Common myeloid progenitor, CD34-positive (primary cell): ENCODE data around the gene MILR1.

Experiments used
- CTCF ChIA-PET: fragments of 350-600 bp; sonication (Branson Sonifier 250); formaldehyde crosslinking; loops from one replicate; lab custom pipeline; 2021; ENCODE audit warnings: antibody characterized with exemption; lab: Charles Lee
- POLR2A ChIA-PET: fragments of 350-600 bp; sonication (Branson Sonifier 250); formaldehyde crosslinking; loops from one replicate; lab custom pipeline; 2021; ENCODE audit warnings: antibody characterized with exemption; lab: Charles Lee
- DNase-seq, 3 donors: peaks; one replicate each; pipeline versions ENCODE4 v3.0.0 to v3.0.0-alpha.2; 2013
- H3K27ac ChIP-seq, 2 experiments: 1 replicate in 1 of 2; 2 replicates in 1 of 2; pipeline ENCODE4 v1.7.0; 2013; ENCODE audit warnings: inconsistent platforms in 2 of 2, low read length in 2 of 2, mild to moderate bottlenecking in 2 of 2, low read depth in 1 of 2, moderate library complexity in 1 of 2; ENCODE audit not compliant: severe bottlenecking in 2 of 2, insufficient read depth in 1 of 2, poor library complexity in 1 of 2
- H3K27me3 ChIP-seq, 5 experiments: replicated peaks in 2 of 5; 1 replicate in 3 of 5; 2 replicates in 2 of 5; pipeline versions ENCODE4 v1.6.1 to v1.7.0; 2013; ENCODE audit warnings: low read length in 4 of 5, mild to moderate bottlenecking in 2 of 5, moderate library complexity in 2 of 5, inconsistent platforms in 1 of 5; ENCODE audit not compliant: insufficient read depth in 5 of 5, control insufficient read depth in 4 of 5
- H3K36me3 ChIP-seq, 4 experiments: 1 replicate in 2 of 4; 2 replicates in 2 of 4; pipeline versions ENCODE4 v1.6.1 to v1.7.0; 2013; ENCODE audit warnings: low read length in 3 of 4, control low read depth in 1 of 4, mild to moderate bottlenecking in 1 of 4; ENCODE audit not compliant: control insufficient read depth in 4 of 4, insufficient read depth in 4 of 4
- H3K4me1 ChIP-seq, 4 experiments: 1 replicate in 3 of 4; 2 replicates in 1 of 4; pipeline versions ENCODE4 v1.6.1 to v1.7.1; 2013; ENCODE audit warnings: low read length in 3 of 4, mild to moderate bottlenecking in 3 of 4, control low read depth in 1 of 4, inconsistent platforms in 1 of 4, moderate library complexity in 1 of 4; ENCODE audit not compliant: control insufficient read depth in 4 of 4, insufficient read depth in 4 of 4; ENCODE audit errors: control extremely low read depth in 1 of 4
- H3K4me3 ChIP-seq, 7 experiments: 1 replicate in 4 of 7; 2 replicates in 3 of 7; pipeline versions ENCODE4 v1.5.1 to v1.7.0; 2013; ENCODE audit warnings: mild to moderate bottlenecking in 7 of 7, low read length in 6 of 7, moderate library complexity in 6 of 7, inconsistent platforms in 2 of 7, low read depth in 2 of 7, control low read depth in 1 of 7; ENCODE audit not compliant: insufficient read depth in 4 of 7, control insufficient read depth in 1 of 7; ENCODE audit errors: extremely low read depth in 1 of 7
- H3K9me3 ChIP-seq, 5 experiments: 1 replicate in 4 of 5; 2 replicates in 1 of 5; pipeline versions ENCODE4 v1.6.1 to v1.7.1; 2013; ENCODE audit warnings: low read length in 4 of 5, mild to moderate bottlenecking in 2 of 5, inconsistent platforms in 1 of 5, low read depth in 1 of 5, moderate library complexity in 1 of 5; ENCODE audit not compliant: control insufficient read depth in 4 of 5, insufficient read depth in 2 of 5; ENCODE audit errors: control extremely low read depth in 1 of 5
- WGBS: methylation state at CpG from one replicate; pipeline ENCODE4 v1.1.5; 2013; ENCODE audit not compliant: insufficient coverage; 5-methylcytosine and 5-hydroxymethylcytosine counted together

Gene MILR1

DNA sequence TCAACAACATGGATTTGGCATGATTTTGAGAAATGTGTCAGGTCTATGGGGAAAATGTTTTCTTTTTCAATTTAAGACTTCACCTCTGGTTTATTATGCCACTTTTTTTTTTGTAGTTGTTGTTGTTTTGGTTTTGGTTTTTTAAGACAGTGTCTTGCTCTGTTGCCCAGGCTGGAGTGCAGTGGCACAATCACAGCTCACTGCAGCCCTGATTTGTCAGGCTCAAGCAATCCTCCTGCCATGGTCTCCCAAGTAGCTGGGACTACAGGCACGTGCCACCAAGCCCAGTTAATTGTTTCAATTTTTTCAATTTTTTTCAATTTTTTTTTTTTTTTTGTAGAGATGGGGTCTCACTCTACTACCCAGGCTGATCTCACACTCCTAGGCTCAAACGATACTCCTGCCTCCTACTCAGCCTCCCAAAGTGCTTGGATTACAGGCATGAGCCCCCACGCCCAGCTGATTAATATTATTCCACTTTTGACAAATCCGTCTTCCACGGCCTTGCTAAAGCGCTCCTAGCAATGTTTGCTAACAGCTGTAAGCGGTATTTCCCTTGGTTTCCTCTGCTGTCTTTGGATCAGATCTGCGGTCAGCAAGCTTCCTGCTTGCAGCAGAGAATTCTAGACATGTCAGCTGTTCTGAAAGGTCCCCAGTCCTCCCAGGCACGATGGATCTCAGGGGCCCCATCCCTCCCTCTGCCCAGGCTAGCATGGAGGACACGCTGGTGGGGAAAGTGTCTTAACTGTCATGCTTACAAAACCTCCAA, 7.0 kb upstream of the MILR1 start:
- H3K4me1 ChIP-seq, result peaks cover 16 to 36% (median 30%) of the 10 kb centered on the region in 4 experiments
- peaks cover 0 to 30% (median 21%) of the 10 kb centered on the region in 5 experiments for H3K9me3 ChIP-seq
- ChIA-PET POLR2A (interaction anchor here (0.7 to 0.8 kb wide), 4 partner anchors 11 to 57 kb away, joined by 3 to 5 read pairs (median 4); no protein-coding TSS in a partner anchor), CTCF (interaction anchor here (1.0 to 1.4 kb wide), 5 partner anchors 14 to 125 kb away, joined by 3 to 4 read pairs (median 4); no protein-coding TSS in a partner anchor)
- H3K36me3 ChIP-seq, result no peaks in the 10 kb centered on the region
- WGBS, result 0% methylated on average over 7 of the region's 10 CpGs
- DNase-seq, result peak; percentile 84 to 95 (median 92)
- peak overlapping the region in 1 of 2 experiments; percentile 72 for H3K27ac ChIP-seq
- no peaks in the 10 kb centered on the region for H3K27me3 ChIP-seq
- peak overlapping the region in 4 of 7 experiments; percentile 25 to 55 (median 50) for H3K4me3 ChIP-seq

DNA sequence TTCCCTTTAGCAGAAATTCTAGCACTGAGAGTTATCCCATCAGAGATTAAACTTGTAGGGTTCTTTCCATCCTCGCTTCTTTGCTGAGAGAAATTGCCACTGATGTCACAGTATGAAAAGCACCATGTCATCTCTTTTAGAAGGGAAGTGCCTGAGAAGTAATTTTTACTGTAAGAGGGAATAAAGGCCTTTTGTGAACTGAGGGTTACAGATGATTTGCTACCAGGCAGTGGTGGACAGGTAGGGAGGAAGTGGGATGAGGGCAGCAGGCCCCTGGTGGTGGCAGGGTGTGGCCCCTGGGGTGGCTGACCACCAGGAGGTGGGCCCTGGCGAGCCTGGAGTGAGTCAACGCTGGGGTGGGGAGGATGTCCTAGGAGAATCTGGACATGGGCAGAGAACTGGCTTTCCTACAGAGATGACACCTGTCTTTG, 6.4 kb upstream of the MILR1 start:
- Histone ChIP-seq H3K4me3 (peak overlapping the region in 3 of 7 experiments; percentile 49 to 55 (median 50)), H3K27me3 (no peaks in the 10 kb centered on the region), H3K36me3 (no peaks in the 10 kb centered on the region), H3K9me3 (peaks cover 0 to 24% (median 15%) of the 10 kb centered on the region in 5 experiments), H3K27ac (peak overlapping the region in 1 of 2 experiments; percentile 72), H3K4me1 (peaks cover 16 to 41% (median 33%) of the 10 kb centered on the region in 4 experiments)
- WGBS, result 10% methylated on average over 3 of the region's 3 CpGs
- CTCF ChIA-PET, result interaction anchor here (1.0 to 1.5 kb wide), 6 partner anchors 13 to 126 kb away, joined by 3 to 4 read pairs (median 4); no protein-coding TSS in a partner anchor
- DNase-seq, result peak; percentile 62 to 91 (median 87)
- POLR2A ChIA-PET, result interaction anchor here (0.7 kb wide), 1 partner anchor 25 kb away, joined by 3 read pairs; no protein-coding TSS in a partner anchor

DNA sequence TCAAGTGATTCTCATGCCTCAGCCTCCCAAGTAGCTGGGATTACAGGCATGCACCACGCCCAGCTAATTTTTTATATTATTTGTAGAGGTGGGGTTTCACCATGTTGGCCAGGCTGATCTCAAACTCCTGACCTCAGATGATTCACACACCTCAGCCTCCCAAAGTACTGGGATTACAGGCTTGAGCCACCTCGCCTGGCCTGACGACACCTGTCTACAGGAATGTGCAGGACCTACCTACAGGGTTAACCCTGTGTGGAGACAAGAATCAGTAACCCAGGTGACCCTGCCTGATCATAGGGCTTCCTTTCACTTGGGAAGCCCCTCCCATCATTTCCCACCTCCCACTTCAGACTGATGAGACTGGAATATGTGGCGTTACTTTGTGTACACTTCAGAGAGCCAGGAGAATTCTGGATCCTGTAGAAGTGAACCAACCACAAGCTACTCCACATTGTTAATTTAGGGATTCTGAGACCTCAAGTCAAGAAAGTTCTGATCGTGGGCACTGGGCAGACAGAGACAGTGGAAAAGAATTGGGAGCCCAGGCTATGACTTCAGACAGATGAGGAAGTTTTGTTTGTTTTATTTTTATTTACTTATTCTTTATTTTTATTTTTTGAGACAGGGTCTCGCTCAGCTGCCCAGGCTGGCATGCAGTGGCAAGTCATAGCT, 5.7 kb upstream of the MILR1 start:
- ChIA-PET CTCF (interaction anchor here (0.6 to 1.5 kb wide), 3 partner anchors 21 to 23 kb away, joined by 3 to 4 read pairs (median 4); no protein-coding TSS in a partner anchor), POLR2A (no interaction called here)
- Histone ChIP-seq H3K36me3 (no peaks in the 10 kb centered on the region), H3K9me3 (peaks cover 0 to 18% (median 8%) of the 10 kb centered on the region in 5 experiments), H3K27ac (peak overlapping the region in 1 of 2 experiments; percentile 72), H3K4me3 (peak overlapping the region in 1 of 7 experiments; percentile 20), H3K4me1 (peaks cover 17 to 47% (median 39%) of the 10 kb centered on the region in 4 experiments), H3K27me3 (no peaks in the 10 kb centered on the region)
- 93% methylated on average over 4 of the region's 6 CpGs for WGBS
- DNase-seq, result no peak

DNA sequence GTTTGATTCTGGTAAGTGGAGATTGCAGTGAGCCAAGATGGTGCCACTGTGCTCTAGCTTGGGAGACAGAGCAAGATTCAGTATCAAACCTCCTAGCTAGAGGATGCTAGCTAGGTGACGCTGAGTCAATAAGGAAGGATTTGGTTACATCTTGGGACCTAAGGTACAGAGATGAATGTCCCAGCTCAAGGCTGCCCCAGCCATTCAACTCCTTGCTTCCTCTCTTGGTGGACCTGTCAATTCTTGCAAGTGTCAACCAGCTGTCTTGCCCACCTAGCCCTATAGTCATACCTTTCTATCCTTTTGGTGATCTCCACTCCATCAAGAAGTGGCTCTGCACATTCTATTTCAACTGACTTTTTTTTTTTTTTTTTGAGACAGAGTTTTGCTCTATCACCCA, 1.4 kb upstream of the MILR1 start:
- H3K27me3 ChIP-seq, result no peaks in the 10 kb centered on the region
- H3K27ac ChIP-seq, result no peak overlapping the region
- H3K9me3 ChIP-seq, result no peaks in the 10 kb centered on the region
- ChIA-PET POLR2A (interaction anchor here (0.6 kb wide), 2 partner anchors 278 to 629 kb away, joined by 3 to 4 read pairs; no protein-coding TSS in a partner anchor), CTCF (interaction anchor here (0.7 to 3.0 kb wide), 3 partner anchors 16 to 43 kb away, joined by 3 to 13 read pairs (median 4); no protein-coding TSS in a partner anchor)
- H3K36me3 ChIP-seq, result no peaks in the 10 kb centered on the region
- no peak overlapping the region for H3K4me3 ChIP-seq
- 100% methylated on average over 1 of the region's 1 CpG for WGBS
- H3K4me1 ChIP-seq, result peaks cover 15 to 60% (median 51%) of the 10 kb centered on the region in 4 experiments
- DNase-seq, result no peak

DNA sequence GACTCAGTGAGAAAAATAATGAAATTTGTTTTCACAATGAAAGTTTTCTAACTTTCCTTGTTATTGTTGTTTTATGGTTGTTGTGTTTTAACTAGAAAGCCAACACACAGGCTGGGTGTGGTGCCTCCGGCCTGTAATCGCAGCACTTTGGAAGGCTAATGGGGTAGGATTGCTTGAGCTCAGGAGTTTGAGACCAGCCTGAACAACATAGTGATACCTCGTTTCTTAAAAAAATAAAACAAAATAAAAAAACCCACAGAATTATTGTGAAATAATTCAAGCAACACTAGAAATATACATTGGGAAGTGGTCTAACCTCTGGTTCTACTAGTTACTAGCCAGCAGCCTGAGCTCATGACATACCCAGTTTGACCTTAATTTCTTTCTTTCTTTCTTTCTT, 630 bp downstream of the MILR1 start:
- Histone ChIP-seq H3K9me3 (no peaks in the 10 kb centered on the region), H3K27ac (peak overlapping the region; percentile 35 to 79), H3K4me1 (peaks cover 11 to 47% (median 38%) of the 10 kb centered on the region in 4 experiments), H3K36me3 (no peaks in the 10 kb centered on the region), H3K27me3 (no peaks in the 10 kb centered on the region), H3K4me3 (peak overlapping the region in 5 of 7 experiments; percentile 11 to 66 (median 45))
- CTCF ChIA-PET, result interaction anchor here (0.6 to 3.0 kb wide), 6 partner anchors 11 to 89 kb away, joined by 3 to 13 read pairs (median 3); no protein-coding TSS in a partner anchor
- DNase-seq, result peak; percentile 9 to 61 (median 58)
- WGBS, result 50% methylated on average over 2 of the region's 3 CpGs
- POLR2A ChIA-PET, result interaction anchor here (0.6 to 1.1 kb wide), 2 partner anchors 47 to 343 kb away, joined by 3 to 4 read pairs; partner anchors contain the start of gene POLG2

DNA sequence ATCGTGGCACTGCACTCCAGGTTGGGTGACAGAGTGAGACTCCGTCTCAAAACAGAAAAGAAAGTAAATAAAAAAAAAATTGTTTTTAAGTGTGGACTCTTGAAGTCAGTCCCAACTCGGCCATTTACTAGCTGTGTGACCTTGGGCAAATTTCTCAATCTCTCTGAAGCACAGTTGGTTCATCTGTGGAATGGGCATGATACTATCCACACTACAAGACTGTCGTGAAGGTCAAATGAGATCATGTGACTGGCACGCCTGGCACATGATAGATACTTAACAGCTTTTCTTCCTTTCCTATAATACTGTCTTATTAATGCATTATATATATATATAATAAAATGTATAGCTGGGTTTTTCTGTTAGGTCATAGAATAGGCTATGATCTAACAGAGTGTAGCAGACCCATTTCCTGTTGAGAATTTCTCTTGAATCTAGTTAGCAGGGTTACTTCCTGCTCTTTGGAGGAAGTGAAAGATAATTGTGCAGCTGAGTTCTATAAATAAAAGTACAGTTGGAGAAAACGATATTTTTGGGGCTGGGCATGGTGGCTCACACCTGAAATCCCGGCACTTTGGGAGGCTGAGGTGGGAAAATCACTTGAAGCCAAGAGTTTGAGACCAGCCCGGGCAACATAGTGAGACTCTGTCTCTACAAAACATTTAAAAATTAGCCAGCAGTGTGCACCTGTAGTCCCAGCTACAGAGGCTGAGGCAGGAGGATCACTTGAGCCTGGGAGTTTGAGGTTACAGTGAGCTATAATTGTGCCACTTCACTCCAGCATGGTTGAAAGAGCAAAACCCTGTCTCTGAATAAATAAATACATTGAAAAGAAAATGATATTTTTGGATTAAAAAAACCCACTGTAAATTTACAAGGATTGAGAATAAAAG, 7.3 kb downstream of the MILR1 start:
- WGBS, result 73% methylated on average over 6 of the region's 8 CpGs
- POLR2A ChIA-PET, result no interaction called here
- Histone ChIP-seq H3K27me3 (no peaks in the 10 kb centered on the region), H3K4me3 (no peak overlapping the region), H3K36me3 (peaks cover 0 to 17% (median 1%) of the 10 kb centered on the region in 4 experiments), H3K4me1 (peaks cover 0 to 17% (median 9%) of the 10 kb centered on the region in 4 experiments), H3K27ac (no peak overlapping the region), H3K9me3 (no peaks in the 10 kb centered on the region)
- CTCF ChIA-PET, result interaction anchor here (0.6 to 4.0 kb wide), 6 partner anchors 14 to 36 kb away, joined by 3 to 28 read pairs (median 4); no protein-coding TSS in a partner anchor
- DNase-seq, result peak in 2 of 3 donors; percentile 50 to 67
